SK-N-SH (cell line): ENCODE measurements around the gene ACVR2B. TPM values are rescaled to one million over a fixed set of nuclear protein-coding genes. Genes with fewer than 3 reads are reported as not detected.
"Not testable (repeated sequence)": the region's sequence is repeated elsewhere in the genome, so short reads cannot be mapped to it uniquely, and the experiment has no call there.

Experiments used
- CTCF ChIA-PET: fragments of 300-600, 350-600 bp; formaldehyde crosslinking; extraction: SDS; loops from one replicate; lab custom pipeline; 2021; lab: Yijun Ruan, JAX
- POLR2A ChIA-PET: fragments of 350-600 bp; sonication (Branson Sonifier 250); formaldehyde crosslinking; extraction: SDS; loops from one replicate; lab custom pipeline; 2020; ENCODE audit warnings: antibody characterized with exemption, inconsistent platforms; lab: Yijun Ruan, JAX
- DNase-seq: peaks from one replicate; pipeline ENCODE4 v3.0.0; 2012
- H2AFZ ChIP-seq: fragments of 200-600 bp; sonication (generic); 2 replicates; pipeline ENCODE4 v1.8.1; 2016; ENCODE audit warnings: antibody characterized with exemption, mild to moderate bottlenecking, low read depth
- H3F3A ChIP-seq: fragments of 200-600 bp; sonication (generic); replicated peaks from 2 replicates; pipeline ENCODE3; 2016; ENCODE audit warnings: antibody characterized with exemption, mild to moderate bottlenecking; ENCODE audit not compliant: insufficient read depth
- H3K27ac ChIP-seq, 2 experiments: fragments of 200-500 bp in 1 of 2; fragments of 200-600 bp in 1 of 2; sonication (Bioruptor generic) in 1 of 2; sonication (generic), shearing (Covaris generic) in 1 of 2; 2 replicates each; pipeline versions ENCODE4 v1.5.1 to v1.6.1; 2014 to 2016; ENCODE audit warnings: low read depth in 2 of 2, inconsistent platforms in 1 of 2, low read length in 1 of 2, mild to moderate bottlenecking in 1 of 2, mixed read lengths in 1 of 2
- H3K27me3 ChIP-seq: fragments of 200-600 bp; sonication (generic), shearing (Covaris generic); 2 replicates; pipeline ENCODE4 v1.6.1; 2016; ENCODE audit warnings: mixed run types; ENCODE audit not compliant: insufficient read depth
- H3K36me3 ChIP-seq, 2 experiments: fragments of 200-500 bp in 1 of 2; fragments of 200-600 bp in 1 of 2; sonication (Bioruptor generic) in 1 of 2; sonication (generic) in 1 of 2; replicated peaks in 1 of 2; 2 replicates each; pipeline versions ENCODE3 to v1.5.1; 2014 to 2016; ENCODE audit warnings: low read length in 1 of 2, mild to moderate bottlenecking in 1 of 2; ENCODE audit not compliant: insufficient read depth in 2 of 2, control insufficient read depth in 1 of 2
- H3K4me1 ChIP-seq, 2 experiments: fragments of 200-500 bp in 1 of 2; fragments of 200-600 bp in 1 of 2; sonication (Bioruptor generic) in 1 of 2; sonication (generic), shearing (Covaris generic) in 1 of 2; 2 replicates each; pipeline versions ENCODE4 v1.5.1 to v1.6.1; 2014 to 2016; ENCODE audit warnings: low read depth in 1 of 2, low read length in 1 of 2, mixed run types in 1 of 2; ENCODE audit not compliant: insufficient read depth in 2 of 2, control insufficient read depth in 1 of 2
- H3K4me2 ChIP-seq: fragments of 200-600 bp; sonication (generic), shearing (Covaris generic); 2 replicates; pipeline ENCODE4 v1.6.1; 2017; ENCODE audit warnings: mixed run types
- H3K4me3 ChIP-seq, 2 experiments: fragments of 200-500 bp in 1 of 2; fragments of 200-600 bp in 1 of 2; sonication (Bioruptor generic) in 1 of 2; sonication (generic), shearing (Covaris generic) in 1 of 2; 2 replicates each; pipeline versions ENCODE4 v1.5.1 to v1.8.1; 2014 to 2016; ENCODE audit warnings: low read depth in 2 of 2, inconsistent platforms in 1 of 2, low read length in 1 of 2, mild to moderate bottlenecking in 1 of 2, mixed read lengths in 1 of 2, moderate library complexity in 1 of 2
- H3K79me2 ChIP-seq: fragments of 200-600 bp; sonication (generic); 2 replicates; pipeline ENCODE4 v1.8.1; 2017; ENCODE audit warnings: mild to moderate bottlenecking; ENCODE audit not compliant: insufficient read depth
- H3K9ac ChIP-seq: fragments of 200-600 bp; sonication (generic); 2 replicates; pipeline ENCODE4 v1.6.1; 2017; ENCODE audit warnings: mixed run types
- H3K9me2 ChIP-seq: fragments of 200-600 bp; sonication (generic); 2 replicates; pipeline ENCODE4 v1.6.1; 2017; ENCODE audit warnings: mixed run types
- H3K9me3 ChIP-seq: fragments of 200-600 bp; sonication (generic); 2 replicates; pipeline ENCODE4 v1.6.1; 2017; ENCODE audit warnings: mixed run types, mild to moderate bottlenecking, moderate library complexity
- H4K20me1 ChIP-seq: fragments of 200-600 bp; sonication (generic); 2 replicates; pipeline ENCODE4 v1.6.1; 2017; ENCODE audit warnings: mild to moderate bottlenecking, mixed run types; ENCODE audit not compliant: insufficient read depth
- EZH2phosphoT487 ChIP-seq: fragments of 200-600 bp; sonication (generic); IDR thresholded peaks from 2 replicates; pipeline ENCODE4 v1.6.1; 2017; ENCODE audit warnings: low read depth, mixed run types, mild to moderate bottlenecking, antibody characterized with exemption, moderate library complexity, borderline replicate concordance
- GATA2 ChIP-seq: sonication (generic); formaldehyde crosslinking; IDR thresholded peaks from 2 replicates; pipeline ENCODE4 v1.5.0; 2020; ENCODE audit warnings: mild to moderate bottlenecking, missing genetic modification reagents
- JUND ChIP-seq: IDR thresholded peaks from 2 replicates; pipeline ENCODE4 v1.4.0; 2012
- MEF2A ChIP-seq: IDR thresholded peaks from 2 replicates; pipeline ENCODE4 v1.4.0; 2012; ENCODE audit warnings: low read depth, borderline replicate concordance
- PBX3 ChIP-seq: IDR thresholded peaks from 2 replicates; pipeline ENCODE4; 2012
- TAF1 ChIP-seq: IDR thresholded peaks from 2 replicates; pipeline ENCODE4 v1.6.1; 2012; ENCODE audit warnings: low read depth, mild to moderate bottlenecking, low read length, moderate library complexity, borderline replicate concordance
- USF1 ChIP-seq: IDR thresholded peaks from 2 replicates; pipeline ENCODE4 v1.4.0; 2012; ENCODE audit warnings: low read depth, borderline replicate concordance
- WGBS: methylation state at CpG from one replicate; pipeline ENCODE4 v1.1.6; 2017; ENCODE audit warnings: low lambda C conversion rate; 5-methylcytosine and 5-hydroxymethylcytosine counted together
- polyA plus RNA-seq, 3 experiments: library from polyadenylated mRNA; depleted of rRNA; stranded (reverse); fragments of >200 nt; gene quantifications; 2 replicates each; pipeline ENCODE4 v1.2.3, GENCODE V29; 2012
- TF ChIP-seq, protein P1 (sequence below): fragments of 150-350 bp; IDR thresholded peaks from 2 replicates; pipeline ENCODE4 v1.6.1; 2017; ENCODE audit warnings: antibody characterized with exemption, low read length, low read depth, borderline replicate concordance

Gene ACVR2B
- polyA plus RNA-seq, 1 of the 3 experiments (the other 2 are of a cell fraction), result 1.4 TPM

DNA sequence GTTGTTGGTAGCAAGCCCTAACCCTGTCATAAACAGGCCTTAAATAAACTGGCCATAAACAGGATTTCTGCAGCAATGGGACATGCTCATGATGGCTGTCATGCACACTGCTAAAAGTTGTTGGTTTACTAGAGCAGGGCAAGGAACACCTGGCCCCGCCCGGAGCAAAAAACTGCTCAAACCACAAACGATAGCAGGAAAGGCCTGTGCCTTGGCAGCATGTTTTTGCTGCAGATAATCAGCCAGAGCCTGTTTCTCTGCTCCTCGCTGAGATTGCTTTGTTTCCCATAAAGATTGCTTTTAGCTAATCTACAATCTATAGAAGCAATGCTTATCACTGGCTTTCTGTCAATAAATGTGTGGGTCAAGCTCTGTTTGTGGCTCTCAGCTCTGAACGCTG lies 32.9 kb upstream of the ACVR2B start:
- peak overlapping the region in 1 of 2 experiments; percentile 34; a peak in 2 of 4 replicates for H3K27ac ChIP-seq
- not testable (repeated sequence) for H3K9ac ChIP-seq, H3K79me2 ChIP-seq, H3K9me3 ChIP-seq, H3K4me3 ChIP-seq, H4K20me1 ChIP-seq, H3K4me2 ChIP-seq, H3K4me1 ChIP-seq, DNase-seq
- 0 out of 2 replicates have a peak, but pooled peaks have one; percentile 11 for TF ChIP-seq GATA2 (CRISPR knock-in tag)
- TF ChIP-seq, all 33 proteins: peak for 1; not testable (repeated sequence) for 32
- H3K36me3 ChIP-seq, CTCF ChIA-PET, H2AFZ ChIP-seq, H3K27me3 ChIP-seq, H3K9me2 ChIP-seq, H3F3A ChIP-seq, POLR2A ChIA-PET: not testable (repeated sequence)
- 57% methylated on average over 3 of the region's 5 CpGs for WGBS

GRCh38 chr3:38421679-38422336 lies 31.9 kb upstream of the ACVR2B start:
- Histone ChIP-seq H4K20me1 (no peaks in the 10 kb centered on the region), H3K4me3 (no peak overlapping the region), H3K9ac (no peak overlapping the region), H3K27ac (no peak overlapping the region; a peak in 1 of 4 replicates), H3K9me2 (no peaks in the 10 kb centered on the region), H3F3A (no peaks in the 10 kb centered on the region), H3K36me3 (no peaks in the 10 kb centered on the region), H3K4me2 (no peak overlapping the region), H3K79me2 (no peaks in the 10 kb centered on the region), H3K4me1 (peaks cover 0 to 12% of the 10 kb centered on the region in 2 experiments; a peak in 2 of 4 replicates), H3K9me3 (no peaks in the 10 kb centered on the region), H2AFZ (no peak overlapping the region), H3K27me3 (no peaks in the 10 kb centered on the region)
- ChIA-PET CTCF (interaction anchor here (0.9 to 1.0 kb wide), 2 partner anchors 75 to 154 kb away, joined by 3 to 4 read pairs; partner anchors contain the start of gene XYLB), POLR2A (no interaction called here)
- 87% methylated on average over 7 of the region's 7 CpGs for WGBS
- TF ChIP-seq JUND (no peak), EZH2phosphoT487 (no peak), MEF2A (no peak), GATA2 (CRISPR knock-in tag) (no peak), TAF1 (no peak), PBX3 (no peak), USF1 (no peak)
- TF ChIP-seq, protein P1, sequence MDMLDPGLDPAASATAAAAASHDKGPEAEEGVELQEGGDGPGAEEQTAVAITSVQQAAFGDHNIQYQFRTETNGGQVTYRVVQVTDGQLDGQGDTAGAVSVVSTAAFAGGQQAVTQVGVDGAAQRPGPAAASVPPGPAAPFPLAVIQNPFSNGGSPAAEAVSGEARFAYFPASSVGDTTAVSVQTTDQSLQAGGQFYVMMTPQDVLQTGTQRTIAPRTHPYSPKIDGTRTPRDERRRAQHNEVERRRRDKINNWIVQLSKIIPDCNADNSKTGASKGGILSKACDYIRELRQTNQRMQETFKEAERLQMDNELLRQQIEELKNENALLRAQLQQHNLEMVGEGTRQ, result no peak
- DNase-seq, result no peak
